GM12878 (cell line): ENCODE results near the gene GADL1. TPM values are rescaled to one million over a fixed set of nuclear protein-coding genes. Genes with fewer than 3 reads are reported as not detected.

Experiments used
- ATAC-seq: fragments of 200-7000 bp; cut with Tn5 transposase; 3 replicates; pipeline ENCODE4 v1.9.1; 2020; ENCODE audit warnings: mild to moderate bottlenecking, moderate library complexity
- BruUV-seq: library from RNA; stranded (reverse); fragments of 400-500 nt; replicated peaks from 2 replicates; lab custom pipeline; 2021; lab: Mats Ljungman, UMichigan
- CTCF ChIA-PET: fragments of 300-600 bp; sonication (Branson Sonifier 250); formaldehyde crosslinking; extraction: SDS; loops from one replicate; lab custom pipeline; 2021; ENCODE audit warnings: inconsistent platforms; lab: Yijun Ruan, JAX
- POLR2A ChIA-PET: fragments of 350-600 bp; formaldehyde crosslinking; extraction: SDS; loops from one replicate; lab custom pipeline; 2021; ENCODE audit warnings: inconsistent platforms; lab: Charles Lee
- RAD21 ChIA-PET: fragments of 300-600 bp; sonication (Branson Sonifier 250); formaldehyde crosslinking; loops from one replicate; lab custom pipeline; 2023; ENCODE audit warnings: antibody characterized with exemption; ENCODE audit not compliant: unreplicated experiment; lab: Charles Lee
- SMC1A ChIA-PET: fragments of 300-600 bp; sonication (Branson Sonifier 250); formaldehyde crosslinking; loops from one replicate; lab custom pipeline; 2023; ENCODE audit not compliant: unreplicated experiment, uncharacterized antibody; lab: Charles Lee
- DNase-seq: peaks from one replicate; pipeline ENCODE4 v3.0.0-alpha.2; 2011; ENCODE audit warnings: low read depth, low spot score
- FAIRE-seq: peaks from 3 replicates; lab custom pipeline; 2011; peaks lifted over from hg19 to GRCh38; lab: Jason Lieb, UNC
- H2AFZ ChIP-seq: 2 replicates; pipeline ENCODE4 v1.6.0; 2011; ENCODE audit warnings: low read depth, low read length, control low read depth; ENCODE audit not compliant: control insufficient read depth
- H3K27ac ChIP-seq: 2 replicates; pipeline ENCODE4 v1.5.1; 2011; ENCODE audit warnings: control low read depth; ENCODE audit not compliant: control insufficient read depth, insufficient read depth
- H3K27me3 ChIP-seq, 2 experiments: replicated peaks in 1 of 2; 2 replicates each; pipeline versions ENCODE4 v1.6.0 to v1.6.1; 2011; ENCODE audit warnings: low read length in 1 of 2; ENCODE audit not compliant: control insufficient read depth in 2 of 2, insufficient read depth in 2 of 2
- H3K36me3 ChIP-seq, 2 experiments: 2 replicates each; pipeline ENCODE4 v1.5.1; 2011; ENCODE audit warnings: low read length in 1 of 2; ENCODE audit not compliant: control insufficient read depth in 2 of 2, insufficient read depth in 2 of 2
- H3K4me1 ChIP-seq: 2 replicates; pipeline ENCODE4 v1.6.1; 2011; ENCODE audit warnings: mild to moderate bottlenecking, low read length, moderate library complexity, mixed read lengths; ENCODE audit not compliant: control insufficient read depth, insufficient read depth
- H3K4me2 ChIP-seq: 2 replicates; pipeline ENCODE4 v1.6.0; 2011; ENCODE audit warnings: control low read depth; ENCODE audit not compliant: control insufficient read depth, insufficient read depth
- H3K4me3 ChIP-seq: fragments of 200-600 bp; sonication (generic); 2 replicates; pipeline ENCODE4 v1.5.1; 2016
- H3K79me2 ChIP-seq: 2 replicates; pipeline ENCODE4 v1.6.0; 2011; ENCODE audit warnings: low read length; ENCODE audit not compliant: control insufficient read depth, insufficient read depth
- H3K9ac ChIP-seq: 2 replicates; pipeline ENCODE4 v1.8.0; 2011; ENCODE audit warnings: low read length, control low read depth, mixed read lengths; ENCODE audit not compliant: control insufficient read depth, insufficient read depth
- H3K9me3 ChIP-seq: replicated peaks from 3 replicates; pipeline ENCODE4 v1.5.1; 2011; ENCODE audit warnings: mild to moderate bottlenecking, low read length; ENCODE audit not compliant: control insufficient read depth, insufficient read depth
- H4K20me1 ChIP-seq: 2 replicates; pipeline ENCODE4 v1.6.0; 2011; ENCODE audit not compliant: control insufficient read depth, insufficient read depth
- CHD4 ChIP-seq: fragments of 200-600 bp; sonication (generic); IDR thresholded peaks from 2 replicates; pipeline ENCODE4 v1.6.1; 2016; ENCODE audit warnings: mild to moderate bottlenecking
- EP300 ChIP-seq, 2 experiments: fragments of 150-350 bp in 1 of 2; IDR thresholded peaks; 2 replicates each; pipeline ENCODE4 v1.6.1; 2011 to 2012; ENCODE audit warnings: low read depth in 2 of 2, low read length in 2 of 2, borderline replicate concordance in 1 of 2, improper control_type of control experiment in 1 of 2, inconsistent platforms in 1 of 2; ENCODE audit not compliant: control insufficient read depth in 1 of 2
- FOXM1 ChIP-seq: IDR thresholded peaks from 2 replicates; pipeline ENCODE4 v1.6.1; 2012; ENCODE audit warnings: low read depth, mild to moderate bottlenecking, inconsistent platforms, low read length, moderate library complexity
- HDAC6 ChIP-seq: fragments of 200-600 bp; sonication (generic); IDR thresholded peaks from one replicate; pipeline ENCODE4 v1.8.0; 2017; ENCODE audit warnings: antibody characterized with exemption; ENCODE audit not compliant: unreplicated experiment
- KDM1A ChIP-seq: fragments of 200-600 bp; sonication (generic); IDR thresholded peaks from 2 replicates; pipeline ENCODE4 v1.6.1; 2016; ENCODE audit warnings: borderline replicate concordance
- LARP7 ChIP-seq: fragments of 450-650 bp; IDR thresholded peaks from 2 replicates; pipeline ENCODE4 v1.6.1; 2017; ENCODE audit warnings: mild to moderate bottlenecking
- NFYB ChIP-seq: IDR thresholded peaks from 2 replicates; pipeline ENCODE4 v1.6.1; 2011; ENCODE audit warnings: low read depth, mild to moderate bottlenecking, low read length, improper control_type of control experiment, moderate library complexity; ENCODE audit not compliant: insufficient read depth
- NR2F1 ChIP-seq: fragments of 450-650 bp; conservative IDR thresholded peaks from 2 replicates; pipeline ENCODE4 v1.6.1; 2017; ENCODE audit warnings: mild to moderate bottlenecking
- POU2F2 ChIP-seq: IDR thresholded peaks from 3 replicates; pipeline ENCODE4 v1.6.1; 2011; ENCODE audit warnings: low read depth, mild to moderate bottlenecking, low read length, borderline replicate concordance
- ZBED1 ChIP-seq: IDR thresholded peaks from 2 replicates; pipeline ENCODE4 v1.6.1; 2016; ENCODE audit warnings: borderline replicate concordance
- WGBS: methylation state at CpG from one replicate; pipeline ENCODE4 v1.1.6; 2016; ENCODE audit warnings: low lambda C conversion rate; ENCODE audit not compliant: insufficient replicate concordance, insufficient coverage; ENCODE audit errors: missing lambda C conversion rate; 5-methylcytosine and 5-hydroxymethylcytosine counted together
- in situ Hi-C: fragments of 300-500 bp; cut with MboI; formaldehyde crosslinking; loops from 9 replicates; pipeline ENCODE4 v1.14.3; 2018; ENCODE audit warnings: mixed read lengths
- intact Hi-C: fragments of 100-400 bp; cut with micrococcal nuclease; formaldehyde crosslinking; loops from one replicate; pipeline ENCODE4 v1.14.2; 2022; ENCODE audit not compliant: unreplicated experiment
- polyA plus RNA-seq, 11 experiments: library from polyadenylated mRNA; depleted of rRNA in 4 of 11; unstranded in 6 of 11; stranded (reverse) in 5 of 11; fragments of >200 nt; fragmentation: Nextera tagmentation in 4 of 11; fragmentation: Illumina TruSeq in 1 of 11; extraction: Ambion mirVana in 4 of 11; extraction: Trizol in 1 of 11; gene quantifications; 1 replicate in 1 of 11; 2 replicates in 10 of 11; pipeline versions ENCODE4 v1.2.1 to v1.2.3, GENCODE V29; 2011 to 2016; ENCODE audit warnings: inconsistent platforms in 2 of 11, missing spikeins in 2 of 11, low read depth in 1 of 11
- total RNA-seq, 4 experiments: library from RNA; depleted of rRNA in 3 of 4; stranded (reverse); fragments of >200 nt in 3 of 4; fragmentation: Illumina TruSeq in 1 of 4; extraction: Trizol in 1 of 4; gene quantifications; 2 replicates each; pipeline versions ENCODE4 v1.2.1 to v1.2.3, GENCODE V29; 2013 to 2021
- TF ChIP-seq, protein P1 (sequence below): fragments of 150-350 bp; IDR thresholded peaks from 2 replicates; pipeline ENCODE4 v1.6.1; 2014; ENCODE audit warnings: mild to moderate bottlenecking, low read depth, low read length
- TF ChIP-seq, protein P2 (sequence below): fragments of 450-650 bp; formaldehyde crosslinking; IDR thresholded peaks from 2 replicates; pipeline ENCODE4 v1.4.0; 2022; ENCODE audit warnings: mild to moderate bottlenecking, moderate library complexity

The GADL1 gene
- total and polyA plus RNA-seq, 10 of the 15 experiments (the other 5 are each of a cell fraction or from before 2014, with no cell fraction given): 0.04 TPM; not detected in 9

DNA sequence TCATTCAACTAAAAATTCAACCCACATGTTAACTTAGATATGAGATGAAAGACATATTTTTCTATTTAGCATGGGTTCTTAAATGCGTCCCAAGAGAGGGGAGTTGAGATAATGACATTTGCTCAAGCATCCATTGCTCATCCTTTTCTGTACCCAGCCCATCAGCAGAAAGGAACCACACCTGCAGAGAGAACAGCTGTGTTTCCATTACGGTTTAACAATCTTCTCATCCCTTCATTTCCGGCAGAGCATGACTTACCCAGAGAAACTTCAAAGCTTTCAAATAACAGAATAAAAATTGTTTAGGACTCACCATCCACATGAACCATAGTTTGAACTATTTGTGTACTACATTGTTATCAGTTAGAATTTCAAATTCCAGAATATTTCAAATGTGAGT lies 174.9 kb downstream of the GADL1 start:
- CTCF ChIA-PET: no interaction called here
- in situ Hi-C loops: no loop called here

DNA sequence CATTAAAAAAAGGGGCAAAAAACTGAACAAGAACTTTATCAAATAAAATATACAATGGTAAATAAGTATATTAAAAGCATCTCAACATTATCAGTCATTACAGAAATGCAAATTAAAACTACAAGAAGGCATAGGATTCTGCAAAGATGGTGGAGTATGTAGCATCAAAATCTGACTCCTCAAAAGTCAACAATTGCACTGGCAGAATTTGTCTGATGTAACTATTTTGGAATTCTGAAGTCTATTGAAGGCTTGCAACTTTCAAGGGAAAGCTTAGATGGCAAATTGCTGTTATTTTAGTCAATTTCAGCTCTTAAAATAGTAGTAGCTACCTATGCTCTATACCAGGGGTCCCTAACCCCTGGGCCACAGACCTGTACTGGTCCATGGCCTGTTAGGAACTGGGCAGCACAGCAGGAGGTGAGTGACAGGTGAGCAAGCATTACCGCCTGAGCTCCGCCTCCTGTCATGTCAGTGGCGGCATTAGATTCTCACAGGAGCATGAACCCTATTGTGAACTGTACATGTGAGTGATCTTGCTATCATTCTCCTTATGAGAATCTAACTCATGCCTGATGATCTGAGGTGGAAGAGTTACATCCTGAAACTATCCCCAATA lies 180.5 kb downstream of the GADL1 start:
- in situ Hi-C loops (no loop called here), intact Hi-C loops (no loop called here)
- Histone ChIP-seq H2AFZ (no peak overlapping the region), H3K27ac (no peak overlapping the region), H3K4me1 (no peaks in the 10 kb centered on the region), H3K36me3 (no peaks in the 10 kb centered on the region), H4K20me1 (no peaks in the 10 kb centered on the region), H3K27me3 (no peaks in the 10 kb centered on the region), H3K79me2 (no peaks in the 10 kb centered on the region), H3K4me2 (no peak overlapping the region), H3K9ac (no peak overlapping the region), H3K4me3 (no peak overlapping the region), H3K9me3 (no peaks in the 10 kb centered on the region)
- DNase-seq: no peak
- FAIRE-seq: no peak
- CTCF ChIA-PET: interaction anchor here (0.9 kb wide), 1 partner anchor 701 kb away, joined by 3 read pairs; no protein-coding TSS in a partner anchor
- ATAC-seq: no peak
- POLR2A ChIA-PET: no interaction called here
- BruUV-seq: no TSS peak
- RAD21 ChIA-PET: no interaction called here
- WGBS: 100% methylated on average over 3 of the region's 3 CpGs
- SMC1A ChIA-PET: interaction anchor here (1.0 to 1.5 kb wide), 2 partner anchors 12 to 21 kb away, joined by 4 to 6 read pairs; no protein-coding TSS in a partner anchor
- no peak for TF ChIP-seq POU2F2
- TF ChIP-seq EP300 (IDR thresholded peaks at IDR 0.05; ENCODE audit: borderline replicate concordance in 1 of 2, control insufficient read depth in 1 of 2, low read depth in 2 of 2, low read length in 2 of 2): no peak
- TF ChIP-seq, protein P1, sequence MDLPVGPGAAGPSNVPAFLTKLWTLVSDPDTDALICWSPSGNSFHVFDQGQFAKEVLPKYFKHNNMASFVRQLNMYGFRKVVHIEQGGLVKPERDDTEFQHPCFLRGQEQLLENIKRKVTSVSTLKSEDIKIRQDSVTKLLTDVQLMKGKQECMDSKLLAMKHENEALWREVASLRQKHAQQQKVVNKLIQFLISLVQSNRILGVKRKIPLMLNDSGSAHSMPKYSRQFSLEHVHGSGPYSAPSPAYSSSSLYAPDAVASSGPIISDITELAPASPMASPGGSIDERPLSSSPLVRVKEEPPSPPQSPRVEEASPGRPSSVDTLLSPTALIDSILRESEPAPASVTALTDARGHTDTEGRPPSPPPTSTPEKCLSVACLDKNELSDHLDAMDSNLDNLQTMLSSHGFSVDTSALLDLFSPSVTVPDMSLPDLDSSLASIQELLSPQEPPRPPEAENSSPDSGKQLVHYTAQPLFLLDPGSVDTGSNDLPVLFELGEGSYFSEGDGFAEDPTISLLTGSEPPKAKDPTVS: no peak
- TF ChIP-seq CHD4: no peak
- no peak for TF ChIP-seq NR2F1
- TF ChIP-seq NFYB: no peak
- TF ChIP-seq, protein P2, sequence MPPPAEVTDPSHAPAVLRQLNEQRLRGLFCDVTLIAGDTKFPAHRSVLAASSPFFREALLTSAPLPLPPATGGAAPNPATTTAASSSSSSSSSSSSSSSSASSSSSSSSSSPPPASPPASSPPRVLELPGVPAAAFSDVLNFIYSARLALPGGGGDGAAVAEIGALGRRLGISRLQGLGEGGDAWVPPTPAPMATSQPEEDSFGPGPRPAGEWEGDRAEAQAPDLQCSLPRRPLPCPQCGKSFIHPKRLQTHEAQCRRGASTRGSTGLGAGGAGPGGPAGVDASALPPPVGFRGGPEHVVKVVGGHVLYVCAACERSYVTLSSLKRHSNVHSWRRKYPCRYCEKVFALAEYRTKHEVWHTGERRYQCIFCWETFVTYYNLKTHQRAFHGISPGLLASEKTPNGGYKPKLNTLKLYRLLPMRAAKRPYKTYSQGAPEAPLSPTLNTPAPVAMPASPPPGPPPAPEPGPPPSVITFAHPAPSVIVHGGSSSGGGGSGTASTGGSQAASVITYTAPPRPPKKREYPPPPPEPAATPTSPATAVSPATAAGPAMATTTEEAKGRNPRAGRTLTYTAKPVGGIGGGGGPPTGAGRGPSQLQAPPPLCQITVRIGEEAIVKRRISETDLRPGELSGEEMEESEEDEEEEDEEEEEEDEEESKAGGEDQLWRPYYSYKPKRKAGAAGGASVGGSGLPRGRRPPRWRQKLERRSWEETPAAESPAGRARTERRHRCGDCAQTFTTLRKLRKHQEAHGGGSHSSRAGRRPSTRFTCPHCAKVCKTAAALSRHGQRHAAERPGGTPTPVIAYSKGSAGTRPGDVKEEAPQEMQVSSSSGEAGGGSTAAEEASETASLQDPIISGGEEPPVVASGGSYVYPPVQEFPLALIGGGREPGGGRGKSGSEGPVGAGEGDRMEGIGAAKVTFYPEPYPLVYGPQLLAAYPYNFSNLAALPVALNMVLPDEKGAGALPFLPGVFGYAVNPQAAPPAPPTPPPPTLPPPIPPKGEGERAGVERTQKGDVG (CRISPR knock-in tag): no peak
- TF ChIP-seq ZBED1: no peak

More for the DNA sequence above, 174.9 kb downstream of the GADL1 start:
- Histone ChIP-seq H3K27me3 (no peaks in the 10 kb centered on the region; a peak in 1 of 4 replicates), H3K36me3 (no peaks in the 10 kb centered on the region), H2AFZ (no peak overlapping the region), H3K9ac (no peak overlapping the region), H3K79me2 (no peaks in the 10 kb centered on the region), H3K27ac (no peak overlapping the region), H3K4me2 (no peak overlapping the region), H3K4me3 (no peak overlapping the region), H3K4me1 (no peaks in the 10 kb centered on the region), H3K9me3 (no peaks in the 10 kb centered on the region), H4K20me1 (no peaks in the 10 kb centered on the region)
- no peak for FAIRE-seq
- POLR2A ChIA-PET: no interaction called here
- SMC1A ChIA-PET: interaction anchor here (1.2 kb wide), 1 partner anchor 25 kb away, joined by 4 read pairs; no protein-coding TSS in a partner anchor
- ATAC-seq: no peak
- WGBS: 18% methylated on average over 3 of the region's 3 CpGs
- DNase-seq: no peak
- no peak for TF ChIP-seq FOXM1
- TF ChIP-seq LARP7: no peak
- no peak for TF ChIP-seq KDM1A
- no peak for TF ChIP-seq HDAC6
- no TSS peak for BruUV-seq
- RAD21 ChIA-PET: no interaction called here
- intact Hi-C loops: no loop called here
